IMR-90 (cell line): ENCODE measurements around the gene AGAP1. TPM values are rescaled to one million over a fixed set of nuclear protein-coding genes. Genes with fewer than 3 reads are reported as not detected.

ENCODE experiments used
- ATAC-seq: fragments of 200-7000 bp; cut with Tn5 transposase; 2 replicates; pipeline ENCODE4 v1.9.1; 2020; ENCODE audit warnings: low read depth, mild to moderate bottlenecking, moderate library complexity
- BruUV-seq: library from RNA; stranded (reverse); fragments of 400-500 nt; replicated peaks from 2 replicates; lab custom pipeline; 2021; lab: Mats Ljungman, UMichigan
- CTCF ChIA-PET: fragments of 300-600 bp; formaldehyde crosslinking; extraction: SDS; loops from one replicate; lab custom pipeline; 2021; ENCODE audit warnings: antibody characterized with exemption; lab: Yijun Ruan, JAX
- POLR2A ChIA-PET: fragments of 300-600 bp; sonication (Branson Sonifier 250); formaldehyde crosslinking; loops from one replicate; lab custom pipeline; 2022; ENCODE audit warnings: antibody characterized with exemption; ENCODE audit not compliant: unreplicated experiment; lab: Charles Lee
- DNase-seq: peaks from one replicate; pipeline ENCODE4 v3.0.0; 2013
- H2AFZ ChIP-seq: replicated peaks from 2 replicates; pipeline ENCODE3; 2013; ENCODE audit warnings: low read length, mild to moderate bottlenecking; ENCODE audit not compliant: poor library complexity
- H2AK5ac ChIP-seq: 2 replicates; pipeline ENCODE4 v1.6.1; 2013; ENCODE audit warnings: low read depth, low read length, inconsistent platforms
- H2AK9ac ChIP-seq: replicated peaks from 2 replicates; pipeline ENCODE3; 2013; ENCODE audit warnings: mild to moderate bottlenecking, low read depth, low read length, moderate library complexity; ENCODE audit not compliant: poor library complexity
- H2BK120ac ChIP-seq: 2 replicates; pipeline ENCODE4 v1.6.1; 2013; ENCODE audit warnings: low read depth, low read length, inconsistent platforms
- H2BK15ac ChIP-seq: 3 replicates; pipeline ENCODE4 v1.6.1; 2013; ENCODE audit warnings: low read depth, low read length, inconsistent platforms
- H2BK20ac ChIP-seq: 2 replicates; pipeline ENCODE4 v1.6.1; 2013; ENCODE audit warnings: low read depth, mild to moderate bottlenecking, inconsistent platforms, low read length, moderate library complexity
- H2BK5ac ChIP-seq: 2 replicates; pipeline ENCODE4 v1.6.1; 2013; ENCODE audit warnings: mild to moderate bottlenecking, low read depth, low read length, inconsistent platforms; ENCODE audit not compliant: poor library complexity, severe bottlenecking
- H3K14ac ChIP-seq: replicated peaks from 2 replicates; pipeline ENCODE4 v1.6.1; 2013; ENCODE audit warnings: low read depth, low read length, inconsistent platforms
- H3K18ac ChIP-seq: 2 replicates; pipeline ENCODE4 v1.6.1; 2013; ENCODE audit warnings: low read depth, low read length, control low read depth
- H3K23ac ChIP-seq: 2 replicates; pipeline ENCODE4 v1.6.1; 2013; ENCODE audit warnings: low read depth, low read length, inconsistent platforms
- H3K27ac ChIP-seq: 2 replicates; pipeline ENCODE4 v1.5.1; 2013; ENCODE audit warnings: mild to moderate bottlenecking, control low read depth, low read length; ENCODE audit not compliant: insufficient read depth
- H3K27me3 ChIP-seq: 2 replicates; pipeline ENCODE4 v1.6.1; 2013; ENCODE audit warnings: low read length; ENCODE audit not compliant: control insufficient read depth, insufficient read depth
- H3K36me3 ChIP-seq: 2 replicates; pipeline ENCODE4 v1.6.1; 2013; ENCODE audit warnings: low read length, mixed read lengths; ENCODE audit not compliant: control insufficient read depth, insufficient read depth
- H3K4ac ChIP-seq: 2 replicates; pipeline ENCODE4 v1.6.1; 2013; ENCODE audit warnings: low read depth, low read length, inconsistent platforms
- H3K4me1 ChIP-seq: 2 replicates; pipeline ENCODE4 v1.6.1; 2013; ENCODE audit warnings: low read length, mixed read lengths; ENCODE audit not compliant: control insufficient read depth, insufficient read depth
- H3K4me2 ChIP-seq: 2 replicates; pipeline ENCODE4 v1.6.1; 2013; ENCODE audit warnings: low read depth, mild to moderate bottlenecking, control low read depth, low read length, moderate library complexity
- H3K4me3 ChIP-seq: 2 replicates; pipeline ENCODE4 v1.5.1; 2013; ENCODE audit warnings: low read depth, mild to moderate bottlenecking, control low read depth, low read length, moderate library complexity; ENCODE audit not compliant: insufficient read depth
- H3K56ac ChIP-seq: 2 replicates; pipeline ENCODE4 v1.6.1; 2013; ENCODE audit warnings: low read length, inconsistent platforms; ENCODE audit not compliant: insufficient read depth; ENCODE audit errors: extremely low read depth
- H3K79me1 ChIP-seq, 2 experiments: 2 replicates each; pipeline ENCODE4 v1.6.1; 2013; ENCODE audit warnings: low read length in 2 of 2, inconsistent platforms in 1 of 2, low read depth in 1 of 2
- H3K9ac ChIP-seq: 2 replicates; pipeline ENCODE4 v1.6.1; 2013; ENCODE audit warnings: low read depth, low read length, control low read depth
- H3K9me1 ChIP-seq: 2 replicates; pipeline ENCODE4 v1.6.1; 2013; ENCODE audit warnings: low read length, inconsistent platforms; ENCODE audit not compliant: insufficient read depth
- H3K9me3 ChIP-seq: 2 replicates; pipeline ENCODE4 v1.6.1; 2013; ENCODE audit warnings: low read length; ENCODE audit not compliant: control insufficient read depth, insufficient read depth
- H4K20me1 ChIP-seq: 2 replicates; pipeline ENCODE4 v1.6.1; 2013; ENCODE audit warnings: low read length, inconsistent platforms; ENCODE audit not compliant: insufficient read depth
- H4K5ac ChIP-seq: 2 replicates; pipeline ENCODE4 v1.6.1; 2013; ENCODE audit warnings: mild to moderate bottlenecking, low read depth, low read length, control low read depth
- H4K8ac ChIP-seq, 2 experiments: 2 replicates each; pipeline ENCODE4 v1.6.1; 2013; ENCODE audit warnings: low read depth in 2 of 2, low read length in 2 of 2, control low read depth in 1 of 2, inconsistent platforms in 1 of 2
- H4K91ac ChIP-seq: 2 replicates; pipeline ENCODE4 v1.6.1; 2013; ENCODE audit warnings: low read depth, low read length, inconsistent platforms; ENCODE audit not compliant: insufficient read depth
- CEBPB ChIP-seq: IDR thresholded peaks from 2 replicates; pipeline ENCODE4 v1.6.1; 2012; ENCODE audit warnings: low read depth, low read length, improper control_type of control experiment
- CHD1 ChIP-seq: IDR thresholded peaks from 2 replicates; pipeline ENCODE4 v1.6.1; 2012; ENCODE audit warnings: low read depth, low read length, improper control_type of control experiment
- CTCF ChIP-seq: conservative IDR thresholded peaks from 2 replicates; pipeline ENCODE4 v1.5.1; 2012; ENCODE audit warnings: mild to moderate bottlenecking, low read depth, low read length, improper control_type of control experiment
- ELK1 ChIP-seq: fragments of 150-350 bp; IDR thresholded peaks from 2 replicates; pipeline ENCODE4 v1.6.1; 2016; ENCODE audit warnings: low read depth, mild to moderate bottlenecking, low read length, moderate library complexity, borderline replicate concordance
- FOS ChIP-seq: fragments of 150-350 bp; IDR thresholded peaks from 2 replicates; pipeline ENCODE4 v1.6.1; 2016; ENCODE audit warnings: low read depth, low read length
- MAFK ChIP-seq: IDR thresholded peaks from 2 replicates; pipeline ENCODE4 v1.6.1; 2012; ENCODE audit warnings: low read depth, low read length, improper control_type of control experiment
- MAZ ChIP-seq: IDR thresholded peaks from 2 replicates; pipeline ENCODE4 v1.6.1; 2012; ENCODE audit warnings: low read depth, mild to moderate bottlenecking, low read length, improper control_type of control experiment, moderate library complexity, borderline replicate concordance
- MXI1 ChIP-seq: IDR thresholded peaks from 2 replicates; pipeline ENCODE4 v1.6.1; 2012; ENCODE audit warnings: low read depth, mild to moderate bottlenecking, low read length, moderate library complexity, borderline replicate concordance
- NFE2L2 ChIP-seq: fragments of 150-350 bp; IDR thresholded peaks from 2 replicates; pipeline ENCODE4 v1.6.1; 2016; ENCODE audit warnings: low read depth, mild to moderate bottlenecking, low read length
- POLR2A ChIP-seq: IDR thresholded peaks from 2 replicates; pipeline ENCODE4 v1.6.1; 2012; ENCODE audit warnings: mild to moderate bottlenecking, low read depth, low read length
- RAD21 ChIP-seq: IDR thresholded peaks from 2 replicates; pipeline ENCODE4 v1.6.1; 2012; ENCODE audit warnings: low read length, improper control_type of control experiment
- RCOR1 ChIP-seq: IDR thresholded peaks from 2 replicates; pipeline ENCODE4 v1.6.1; 2012; ENCODE audit warnings: mild to moderate bottlenecking, low read length, improper control_type of control experiment; ENCODE audit not compliant: insufficient replicate concordance
- RFX5 ChIP-seq: IDR thresholded peaks from 2 replicates; pipeline ENCODE4 v1.8.0; 2012; ENCODE audit warnings: low read depth, mild to moderate bottlenecking, low read length, moderate library complexity
- SMC3 ChIP-seq: fragments of 150-350 bp; IDR thresholded peaks from 2 replicates; pipeline ENCODE4 v1.6.1; 2016; ENCODE audit warnings: low read depth, mild to moderate bottlenecking, antibody characterized with exemption, low read length, moderate library complexity
- USF2 ChIP-seq: fragments of 150-350 bp; IDR thresholded peaks from 2 replicates; pipeline ENCODE4 v1.6.1; 2017; ENCODE audit warnings: mild to moderate bottlenecking, antibody characterized with exemption, low read length, low read depth
- WGBS, 2 experiments: methylation state at CpG; one replicate each; pipeline versions ENCODE4 v1.1.5 to v1.1.7; 2013; ENCODE audit warnings: missing lambda C conversion rate in 2 of 2; ENCODE audit not compliant: insufficient read length in 1 of 2; ENCODE audit errors: extremely low coverage in 2 of 2; 5-methylcytosine and 5-hydroxymethylcytosine counted together
- dilution Hi-C: fragments of 300-500 bp; cut with HindIII; formaldehyde crosslinking; loops from one replicate; pipeline ENCODE4 v1.14.3; 2018; ENCODE audit warnings: low sequenced_read_pairs; ENCODE audit not compliant: unreplicated experiment
- in situ Hi-C: fragments of 300-500 bp; cut with MboI; formaldehyde crosslinking; loops from 3 replicates; pipeline ENCODE4 v1.14.3; 2019; ENCODE audit warnings: low sequenced_read_pairs, inconsistent platforms, mixed read lengths
- intact Hi-C: fragments of 100-400 bp; cut with micrococcal nuclease; formaldehyde crosslinking; loops from 2 replicates; pipeline ENCODE4 v1.10.0; 2022
- polyA plus RNA-seq, 3 experiments: library from polyadenylated mRNA; depleted of rRNA; stranded (reverse); fragments of >200 nt; gene quantifications; 2 replicates each; pipeline ENCODE4 v1.2.3, GENCODE V29; 2012; ENCODE audit warnings: low replicate concordance in 1 of 3
- total RNA-seq: library from RNA; depleted of rRNA; stranded (reverse); fragments of >200 nt; gene quantifications from 2 replicates; pipeline ENCODE4 v1.2.3, GENCODE V29; 2012

AGAP1 gene
- total and polyA plus RNA-seq, 2 of the 4 experiments (the other 2 are of a cell fraction), result 15.1 to 16.4 TPM

DNA sequence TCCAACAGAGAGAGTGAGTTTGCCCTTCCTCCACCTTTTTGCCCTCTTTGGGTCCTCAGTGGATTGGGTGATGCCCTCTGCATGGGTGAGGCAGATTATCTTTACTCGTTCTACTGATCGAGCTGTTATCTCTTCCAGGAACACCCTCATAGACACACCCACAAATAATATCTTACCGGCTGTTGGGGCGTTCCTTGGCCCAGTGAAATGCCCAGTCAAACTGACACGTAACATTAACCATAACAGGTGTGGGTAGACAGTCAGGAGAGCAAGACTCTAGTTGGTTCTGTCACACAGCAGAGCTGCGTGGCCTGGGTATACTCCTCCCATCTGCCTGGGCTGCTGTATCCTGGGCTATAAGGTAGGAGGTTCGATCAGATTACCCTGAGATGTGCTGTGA, 144.1 kb downstream of the AGAP1 start:
- Histone ChIP-seq H3K4me3 (no peak overlapping the region), H2AK9ac (no peak overlapping the region), H3K79me1 (peaks cover 19 to 71% of the 10 kb centered on the region in 2 experiments), H2AK5ac (peak overlapping the region; percentile 22; the same call in 1 of the 2 replicates), H3K9me3 (no peaks in the 10 kb centered on the region), H3K56ac (no peak overlapping the region), H2AFZ (no peak overlapping the region), H3K4me1 (peaks cover 33% of the 10 kb centered on the region), H3K23ac (no peak overlapping the region), H2BK120ac (no peak overlapping the region), H3K9ac (no peak overlapping the region), H3K4me2 (no peak overlapping the region), H3K27me3 (no peaks in the 10 kb centered on the region), H3K36me3 (no peaks in the 10 kb centered on the region), H4K8ac (no peak overlapping the region), H3K18ac (no peak overlapping the region), H3K9me1 (peaks cover 31% of the 10 kb centered on the region), H4K5ac (no peak overlapping the region), H2BK20ac (no peak overlapping the region), H2BK15ac (no peak overlapping the region), H3K27ac (no peak overlapping the region), H4K20me1 (peaks cover 16% of the 10 kb centered on the region), H2BK5ac (no peak overlapping the region), H3K14ac (no peak overlapping the region), H3K4ac (no peak overlapping the region), H4K91ac (no peak overlapping the region)
- ATAC-seq (no peak), DNase-seq (no peak)
- no peak for TF ChIP-seq RAD21
- TF ChIP-seq SMC3, result no peak
- TF ChIP-seq CTCF, result no peak
- no peak for TF ChIP-seq POLR2A
- no peak for TF ChIP-seq MXI1
- no peak for TF ChIP-seq RCOR1
- no peak for TF ChIP-seq MAFK
- TF ChIP-seq RFX5, result no peak
- no peak for TF ChIP-seq FOS
- TF ChIP-seq NFE2L2, result no peak
- no peak for TF ChIP-seq CHD1
- TF ChIP-seq CEBPB, result no peak
- TF ChIP-seq MAZ, result no peak
- no peak for TF ChIP-seq ELK1
- no peak for TF ChIP-seq USF2
- ChIA-PET CTCF (no interaction called here), POLR2A (interaction anchor here (0.6 kb wide), 1 partner anchor 16 kb away, joined by 3 read pairs; no protein-coding TSS in a partner anchor)
- in situ Hi-C loops, result loop anchor here (25.0 kb wide), 1 partner anchor 1449 kb away; the partner anchor contains the start of gene COPS8
- intact Hi-C loops, result no loop called here
- BruUV-seq, result no TSS peak
- dilution Hi-C loops, result no loop called here
- no CpG with 5 or more reads among the region's 7 CpGs for WGBS, 2 experiments
